Measurements from ENCODE around the gene GPR173. TPM values are rescaled to one million over a fixed set of nuclear protein-coding genes. Genes with fewer than 3 reads are reported as not detected.
A peak's percentile ranks its signal among the peaks of the same experiment; 100 is the strongest.

GPR173 gene, protein sequence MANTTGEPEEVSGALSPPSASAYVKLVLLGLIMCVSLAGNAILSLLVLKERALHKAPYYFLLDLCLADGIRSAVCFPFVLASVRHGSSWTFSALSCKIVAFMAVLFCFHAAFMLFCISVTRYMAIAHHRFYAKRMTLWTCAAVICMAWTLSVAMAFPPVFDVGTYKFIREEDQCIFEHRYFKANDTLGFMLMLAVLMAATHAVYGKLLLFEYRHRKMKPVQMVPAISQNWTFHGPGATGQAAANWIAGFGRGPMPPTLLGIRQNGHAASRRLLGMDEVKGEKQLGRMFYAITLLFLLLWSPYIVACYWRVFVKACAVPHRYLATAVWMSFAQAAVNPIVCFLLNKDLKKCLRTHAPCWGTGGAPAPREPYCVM
- 10 to 100 TPM; 10.5 to 30.3 (median 21.3) TPM for polyA plus RNA-seq (ENCODE audit: insufficient read length in 4 of 4)

DNA sequence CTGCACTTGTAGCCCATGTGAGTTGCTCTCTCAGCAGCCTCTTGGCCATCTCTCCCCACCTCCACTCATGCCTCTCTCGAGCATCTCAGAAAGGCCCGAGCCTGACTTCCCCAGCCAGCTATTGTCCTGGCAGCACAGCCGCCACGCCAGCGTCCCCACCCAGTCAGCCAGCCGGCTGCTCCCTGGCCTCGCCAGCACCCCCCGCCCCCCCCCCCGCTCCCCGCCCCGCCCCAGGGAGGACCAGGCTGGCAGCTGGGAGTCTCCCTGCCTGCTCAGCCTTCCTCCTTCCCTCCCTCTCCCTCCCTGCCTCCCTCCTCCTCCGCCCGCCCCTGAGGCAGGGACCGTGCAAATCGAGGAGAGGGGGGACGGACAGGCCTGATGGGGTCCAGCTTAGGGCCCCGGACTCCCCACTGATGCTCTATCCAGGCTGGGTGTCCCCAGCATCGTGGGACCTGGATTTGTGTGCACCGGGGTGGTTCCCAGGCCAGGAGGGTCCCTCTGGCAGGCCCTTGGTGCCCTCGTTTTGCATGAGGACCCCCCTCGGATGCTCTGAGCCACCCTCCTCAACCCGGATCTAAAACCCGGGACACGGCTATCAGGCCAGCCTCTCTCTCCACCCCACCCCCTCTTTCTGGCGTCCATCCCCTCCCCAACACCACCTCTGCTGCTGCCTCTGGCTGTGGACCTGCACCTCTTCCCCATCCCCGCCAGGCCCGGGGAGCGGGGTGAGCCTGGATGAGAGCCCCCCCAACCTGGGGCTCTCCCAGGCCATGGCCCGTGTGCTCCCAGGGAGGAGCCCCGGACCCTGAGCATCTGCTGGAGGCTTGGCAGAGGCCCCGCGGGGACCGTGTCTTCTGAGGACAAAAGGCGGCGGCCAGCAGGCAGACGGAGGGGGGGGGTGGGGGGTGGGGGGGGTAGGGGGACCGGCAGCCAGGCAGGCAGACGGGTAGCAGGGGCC lies at the start of gene GPR173:
Gene GPR173 (plus strand): TSS at position 621 of the 958 bp plus-strand sequence. CDS start 27,833 bp downstream, outside the sequence.
- DNase-seq (ENCODE audit: low read depth in 4 of 4, low spot score in 2 of 4), result peak; percentile 30 to 61 (median 52)

DNA sequence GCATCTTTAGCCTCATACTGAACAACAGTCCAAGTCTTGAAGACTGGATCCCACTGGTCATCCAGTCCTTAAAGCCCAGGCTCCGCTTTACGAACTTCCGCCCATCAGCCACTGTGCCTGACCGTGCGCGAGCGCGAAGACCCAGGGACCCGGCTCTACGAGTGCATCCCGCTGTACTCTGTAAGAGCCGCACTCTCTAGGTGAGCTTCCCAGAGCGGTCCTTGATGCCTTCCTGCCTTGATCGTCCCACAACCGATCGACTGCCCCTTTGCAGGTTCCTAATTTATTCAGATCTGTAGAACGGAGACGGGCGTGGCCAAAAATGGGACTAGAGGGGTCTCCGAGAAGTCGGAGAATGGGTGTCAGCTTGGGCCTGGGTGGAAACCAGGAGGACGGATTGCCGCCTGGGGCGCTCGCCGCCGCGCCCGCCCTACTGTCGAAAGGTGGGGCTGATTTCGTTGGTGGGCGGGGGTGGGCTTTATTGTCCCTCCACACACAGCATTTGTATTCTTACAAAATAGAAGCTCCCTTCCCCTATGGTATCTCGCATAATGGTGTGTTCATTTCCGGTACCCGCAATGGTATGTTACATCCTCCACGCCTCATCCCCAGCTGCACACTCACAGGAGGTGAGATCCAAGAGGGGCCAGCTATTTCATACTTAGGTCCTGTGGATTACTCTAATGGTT lies 48.0 kb upstream of the GPR173 start:
- no peak for DNase-seq (ENCODE audit: low read depth in 4 of 4, low spot score in 2 of 4)

DNA sequence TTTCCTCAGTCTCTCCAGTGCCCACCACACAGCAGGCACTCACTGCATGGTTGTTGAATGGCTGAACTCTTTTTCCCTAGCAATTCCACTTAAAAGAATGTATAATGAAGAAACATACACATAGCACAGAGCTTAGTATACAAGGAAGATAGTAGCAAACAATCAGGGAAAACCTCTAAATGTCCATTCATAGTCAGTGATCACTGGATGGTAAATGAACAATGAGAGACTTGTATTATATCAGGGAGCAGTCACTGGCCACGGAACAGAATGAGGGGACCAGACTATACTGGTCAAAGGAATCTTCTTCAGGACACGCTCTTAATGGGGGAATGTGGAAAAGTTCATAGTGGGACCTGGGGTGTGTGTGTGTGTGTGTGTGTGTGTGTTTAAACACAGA lies 46.6 kb upstream of the GPR173 start:
- no peak for DNase-seq (ENCODE audit: low read depth in 4 of 4, low spot score in 2 of 4)

DNA sequence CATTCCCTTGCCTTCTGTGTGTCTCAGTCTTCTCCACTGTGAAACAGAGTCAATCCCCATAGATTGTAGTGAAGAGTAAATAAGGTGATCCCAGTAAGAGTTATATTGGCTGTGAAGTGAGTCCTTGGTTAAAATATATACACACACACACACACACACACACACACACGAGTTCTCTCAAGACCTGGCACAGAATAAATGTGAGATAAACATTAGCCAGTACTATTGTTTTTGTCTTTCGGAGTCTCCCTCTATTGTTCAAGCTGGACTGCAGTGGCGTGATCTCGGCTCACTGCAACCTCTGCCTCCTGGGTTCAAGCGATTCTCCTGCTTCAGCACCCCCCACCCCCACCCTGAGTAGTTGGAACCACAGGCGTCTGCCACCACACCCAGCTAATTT lies 45.5 kb upstream of the GPR173 start:
- DNase-seq (ENCODE audit: low read depth in 4 of 4, low spot score in 2 of 4), result no peak

DNA sequence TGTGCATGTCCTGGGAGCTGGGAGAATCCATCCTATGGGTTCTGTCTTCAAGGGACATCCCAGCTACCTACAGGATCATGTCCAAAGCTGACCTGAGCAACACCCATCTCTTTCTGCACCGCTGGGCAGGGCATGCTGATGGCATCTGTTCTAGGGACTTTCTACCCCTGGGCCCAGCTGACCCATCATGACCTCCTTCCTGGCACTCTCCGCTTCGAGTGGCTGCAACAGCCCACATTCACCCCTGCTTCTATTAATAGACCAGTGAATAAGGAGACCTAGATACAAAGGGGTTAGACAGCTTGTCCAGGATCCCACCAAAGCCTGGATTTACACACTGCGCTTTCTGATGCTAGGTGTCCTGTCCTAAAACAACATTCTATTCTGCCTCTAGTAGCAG lies 44.6 kb upstream of the GPR173 start:
- DNase-seq (ENCODE audit: low read depth in 4 of 4, low spot score in 2 of 4), result no peak

DNA sequence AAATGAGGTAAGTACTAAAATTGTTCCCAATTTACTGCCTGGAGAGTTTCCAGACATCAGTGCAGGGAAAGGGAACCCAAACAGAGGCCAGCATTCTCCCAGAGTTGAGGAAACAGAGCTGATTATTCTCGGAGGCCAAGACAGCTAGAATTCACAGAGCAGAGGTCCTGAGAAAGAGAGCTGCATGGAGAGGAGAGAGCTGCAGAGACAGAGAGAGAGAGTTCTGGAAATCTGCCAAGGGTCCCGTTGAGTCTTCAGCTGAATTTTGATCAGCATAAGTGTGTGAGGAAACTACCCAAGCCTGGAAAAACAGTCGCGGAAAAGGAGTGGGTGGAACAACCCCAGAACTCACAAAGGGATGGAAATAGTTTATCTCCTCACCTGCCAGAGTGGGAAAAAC lies 43.8 kb upstream of the GPR173 start:
- DNase-seq (ENCODE audit: low read depth in 4 of 4, low spot score in 2 of 4), result no peak

DNA sequence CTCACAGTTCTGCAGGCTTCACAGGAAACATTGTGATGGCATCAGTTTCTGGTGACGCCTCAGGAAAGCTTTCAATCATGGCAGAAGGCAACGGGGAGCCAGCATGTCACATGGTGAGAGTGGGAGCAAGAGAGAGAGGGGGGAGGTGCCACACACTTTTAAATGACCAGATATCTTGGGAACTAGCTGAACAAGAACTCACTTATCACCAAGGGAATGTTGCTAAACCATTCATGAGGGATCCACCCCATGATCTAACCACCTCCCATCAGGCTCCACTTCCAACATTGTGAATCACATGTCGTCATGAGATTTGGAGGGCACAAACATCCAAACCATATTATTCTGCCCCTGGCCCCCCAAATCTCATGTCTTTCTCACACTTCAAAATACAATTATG lies 43.3 kb upstream of the GPR173 start:
- DNase-seq (ENCODE audit: low read depth in 4 of 4, low spot score in 2 of 4), result no peak

DNA sequence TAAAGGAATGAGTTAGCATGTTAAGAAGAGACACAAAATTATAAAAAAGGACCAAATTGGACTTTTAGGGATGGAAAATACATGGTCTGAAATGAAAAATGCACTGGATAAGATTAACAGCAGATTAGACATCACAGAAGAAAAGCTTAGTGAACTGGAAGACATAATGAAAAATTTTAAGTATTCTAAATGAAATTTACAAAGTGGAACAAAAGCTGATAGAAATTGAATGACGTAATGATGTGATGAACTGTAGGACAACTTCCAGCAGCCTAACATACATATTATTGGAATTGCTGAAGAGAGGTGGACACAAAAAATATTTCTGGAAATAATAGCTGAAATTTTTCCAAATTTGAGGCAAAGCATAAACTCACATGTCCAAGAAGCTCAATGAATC lies 39.6 kb upstream of the GPR173 start:
- no peak for DNase-seq (ENCODE audit: low read depth in 4 of 4, low spot score in 2 of 4)

DNA sequence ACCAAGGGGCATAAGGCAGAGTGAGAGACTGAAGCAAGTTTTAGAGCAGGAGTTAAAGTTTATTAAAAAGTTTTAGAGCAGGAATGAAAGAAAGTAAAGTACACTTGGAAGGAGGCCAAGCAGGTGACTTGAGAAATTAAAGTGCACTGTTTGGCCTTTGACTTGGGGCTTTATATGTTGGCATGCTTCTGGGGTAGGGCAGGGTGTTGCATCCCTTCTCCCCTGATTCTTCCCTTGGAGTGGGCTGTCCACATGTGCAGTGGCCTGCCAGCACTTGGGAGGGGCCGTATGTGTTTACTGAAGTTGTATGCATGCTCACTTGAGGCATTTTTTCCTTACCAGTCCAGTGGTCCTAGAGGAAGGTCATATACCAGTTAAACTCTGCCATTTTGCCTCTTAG lies 35.3 kb upstream of the GPR173 start:
- DNase-seq (ENCODE audit: low read depth in 4 of 4, low spot score in 2 of 4), result no peak

DNA sequence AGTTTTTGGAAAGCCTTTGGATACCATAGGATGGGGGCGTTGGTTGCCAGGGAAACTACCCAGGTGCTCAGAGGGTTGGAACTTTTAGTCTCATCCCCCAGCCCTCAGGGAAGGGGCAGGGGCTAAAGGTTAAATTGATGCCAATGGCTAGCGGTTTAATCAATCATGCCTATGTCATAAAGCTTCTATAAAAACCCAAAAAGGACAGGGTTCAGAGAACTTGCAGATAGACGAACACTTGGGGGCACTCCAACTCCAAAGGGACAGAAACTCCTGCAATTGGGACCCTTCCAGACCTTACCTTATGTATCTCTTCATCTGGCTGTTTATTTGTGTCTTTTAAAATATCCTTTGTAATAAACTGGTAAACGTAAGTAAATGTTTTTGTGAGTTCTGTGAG lies 30.0 kb upstream of the GPR173 start:
- DNase-seq (ENCODE audit: low read depth in 4 of 4, low spot score in 2 of 4), result no peak

DNA sequence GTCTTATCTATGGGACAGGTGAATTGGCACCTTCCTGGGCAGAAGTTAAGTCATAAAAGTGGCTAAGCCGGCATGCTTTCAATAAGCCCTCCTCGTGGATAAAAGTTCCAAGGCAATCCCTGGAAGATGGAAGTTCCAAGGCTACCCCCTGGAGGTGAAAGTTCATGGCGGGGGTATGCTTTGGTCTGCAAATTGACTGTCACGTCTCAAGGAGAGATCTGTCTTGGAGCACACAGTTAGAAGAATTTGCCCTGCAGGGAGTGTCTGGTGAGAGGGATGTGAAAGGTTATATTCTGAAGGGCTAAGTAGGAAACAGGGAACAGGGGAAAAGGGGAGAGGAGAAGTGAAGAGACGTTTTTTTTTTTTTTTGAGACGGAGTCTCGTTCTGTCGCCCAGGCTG lies 26.2 kb upstream of the GPR173 start:
- no peak for DNase-seq (ENCODE audit: low read depth in 4 of 4, low spot score in 2 of 4)

DNA sequence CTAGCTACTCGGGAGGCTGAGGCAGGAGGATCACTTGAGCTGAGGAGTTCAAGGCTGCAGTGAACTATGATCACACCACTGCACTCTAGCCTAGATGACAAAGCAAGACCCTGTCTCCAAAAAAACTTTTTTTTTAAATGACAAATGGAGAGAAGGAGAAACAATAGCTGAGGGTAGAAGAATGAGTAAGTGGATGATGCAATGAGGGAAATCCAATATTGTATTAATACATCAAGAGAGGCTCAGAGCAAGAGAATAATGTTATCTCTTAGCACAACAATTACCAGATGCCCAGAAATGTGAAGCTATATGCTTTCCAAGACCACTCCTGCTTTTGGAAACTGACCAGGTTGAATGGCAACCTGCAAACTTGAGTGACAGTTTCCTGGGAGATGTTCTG lies 19.9 kb upstream of the GPR173 start:
- DNase-seq (ENCODE audit: low read depth in 4 of 4, low spot score in 2 of 4), result no peak

DNA sequence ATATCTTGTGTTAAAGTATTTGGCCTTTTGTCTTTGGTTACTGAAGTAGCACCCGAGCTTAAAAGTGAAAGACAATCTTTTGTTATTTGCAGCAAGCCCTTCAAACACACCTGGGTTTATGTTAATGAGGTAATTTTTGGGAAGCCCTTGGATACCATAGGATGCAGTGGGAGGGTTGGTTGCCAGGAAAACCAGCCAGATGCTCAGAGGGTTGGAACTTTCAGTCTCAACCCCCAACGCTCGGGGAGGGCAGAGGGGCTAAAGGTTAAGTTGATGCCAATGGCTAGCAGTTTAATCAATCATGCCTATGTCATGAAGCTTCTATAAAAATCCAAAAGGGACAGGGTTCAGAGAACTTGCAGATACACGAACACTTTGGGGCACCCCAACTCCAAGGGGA lies 17.2 kb upstream of the GPR173 start:
- no peak for DNase-seq (ENCODE audit: low read depth in 4 of 4, low spot score in 2 of 4)

DNA sequence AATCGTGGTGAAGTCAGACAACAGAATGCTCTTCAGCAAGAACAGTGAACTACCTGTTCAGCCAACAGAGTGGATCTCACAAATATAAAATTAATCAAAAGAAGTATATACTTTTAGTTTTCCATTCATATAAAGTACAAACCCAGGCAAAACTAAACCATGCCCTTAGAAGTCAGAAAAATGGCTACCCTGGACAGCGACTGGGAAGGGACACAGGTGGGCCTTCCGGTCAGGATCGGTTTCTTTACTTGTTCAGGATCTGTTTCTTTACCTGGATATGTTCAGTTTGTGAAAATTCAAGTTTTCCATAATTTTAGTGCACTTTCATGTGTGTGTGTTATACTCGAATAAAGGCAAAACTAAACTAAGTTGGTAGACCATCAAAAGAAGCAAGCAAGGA lies 12.4 kb upstream of the GPR173 start:
- no peak for DNase-seq (ENCODE audit: low read depth in 4 of 4, low spot score in 2 of 4)

DNA sequence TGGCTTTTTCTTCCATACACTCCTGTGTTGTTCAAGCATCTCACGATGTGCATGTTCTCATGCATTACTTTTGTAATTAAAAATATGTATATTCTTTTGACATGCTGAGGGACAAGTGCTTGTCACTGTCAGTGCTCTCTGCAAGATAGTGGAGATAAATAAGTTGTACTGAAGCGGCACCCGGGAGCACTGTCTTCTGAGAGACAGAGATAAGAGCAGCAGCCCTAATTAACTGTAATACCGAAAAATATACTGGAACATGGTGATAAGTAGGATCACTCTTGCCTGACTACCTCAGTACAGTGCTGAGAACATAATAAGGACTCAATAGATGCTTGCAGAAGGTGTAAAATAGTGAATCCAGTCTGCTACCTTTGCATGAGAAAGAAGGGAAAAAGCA lies 9.4 kb upstream of the GPR173 start:
- DNase-seq (ENCODE audit: low read depth in 4 of 4, low spot score in 2 of 4), result no peak

DNA sequence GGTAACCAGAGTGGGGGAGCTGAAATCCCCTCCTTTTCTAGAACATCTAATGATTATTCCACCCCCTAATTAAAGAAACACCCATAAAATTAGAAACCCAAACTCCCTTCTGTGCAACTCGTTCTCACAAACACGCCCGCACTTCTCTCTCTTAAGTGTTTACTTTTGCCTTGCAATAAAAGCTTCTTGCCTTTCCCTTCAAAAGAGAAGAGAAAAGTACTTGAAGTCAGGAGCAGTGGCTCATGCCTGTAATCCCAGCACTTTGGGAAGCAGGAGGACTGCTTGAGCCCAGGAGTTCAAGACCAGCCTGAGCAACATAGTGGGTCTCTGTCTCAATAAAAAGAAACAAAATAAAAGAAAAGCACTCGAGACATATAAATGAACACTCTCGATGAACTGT lies 3.6 kb upstream of the GPR173 start:
- DNase-seq (ENCODE audit: low read depth in 4 of 4, low spot score in 2 of 4), result no peak

DNA sequence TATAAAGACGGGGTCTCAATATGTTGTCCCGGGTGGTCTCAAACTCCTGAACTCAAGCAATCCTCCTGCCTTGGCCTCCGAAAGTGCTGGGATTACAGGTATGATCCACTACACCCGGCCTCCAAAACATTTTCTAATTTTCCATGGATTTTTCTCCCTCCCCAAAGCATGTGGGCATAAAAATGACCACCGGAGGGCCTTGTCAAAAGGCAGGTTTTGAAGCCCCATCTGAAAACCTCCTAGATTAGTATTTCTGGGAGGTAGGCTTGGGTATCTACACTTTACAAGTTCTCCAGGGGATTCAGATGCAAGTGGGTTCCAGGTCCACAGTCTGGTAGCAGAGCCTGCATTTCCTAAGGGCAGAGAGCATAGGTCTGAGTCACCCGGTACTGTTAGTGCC lies 1.4 kb upstream of the GPR173 start:
- no peak for DNase-seq (ENCODE audit: low read depth in 4 of 4, low spot score in 2 of 4)

DNA sequence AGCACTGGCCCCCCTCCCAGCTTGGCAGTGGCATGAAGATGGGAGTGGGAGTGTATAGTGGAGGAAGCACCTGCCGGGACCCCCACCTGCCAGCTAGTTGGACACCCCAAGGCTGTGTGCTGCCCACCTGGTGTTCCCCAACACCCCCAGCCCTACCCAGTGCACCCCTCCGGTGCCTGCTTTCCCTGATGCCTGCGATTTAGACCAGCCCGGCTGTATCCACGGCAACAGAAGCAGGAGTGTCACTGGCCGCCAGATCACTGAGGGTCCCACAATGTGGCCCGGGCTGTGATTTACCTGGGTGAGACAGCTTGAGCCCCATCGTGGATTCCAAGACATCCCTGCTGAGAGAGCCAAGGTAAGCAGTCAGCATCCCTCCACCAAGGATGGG lies 533 bp downstream of the GPR173 start:
- no peak for DNase-seq (ENCODE audit: low read depth in 4 of 4, low spot score in 2 of 4)

DNA sequence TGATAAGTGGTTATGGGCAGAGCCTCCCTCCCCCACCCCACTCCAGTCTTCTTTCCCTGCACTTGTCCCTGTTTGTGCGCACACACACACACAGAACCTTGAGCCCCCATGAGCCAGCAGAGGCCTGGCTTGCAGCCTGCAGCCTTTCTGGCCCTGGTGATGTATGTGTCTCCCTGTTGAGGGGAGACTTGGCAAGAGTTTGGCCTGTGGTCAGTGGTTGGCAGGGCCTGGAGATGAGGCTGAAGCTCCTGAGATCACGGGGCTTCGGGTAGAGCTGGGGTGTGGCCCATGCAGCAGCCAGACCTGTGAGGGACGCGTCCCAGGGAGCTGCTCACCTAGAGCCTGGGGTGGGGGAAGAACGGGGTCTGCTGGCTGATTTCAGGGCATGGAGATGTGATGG lies 2.3 kb downstream of the GPR173 start:
- no peak for DNase-seq (ENCODE audit: low read depth in 4 of 4, low spot score in 2 of 4)

DNA sequence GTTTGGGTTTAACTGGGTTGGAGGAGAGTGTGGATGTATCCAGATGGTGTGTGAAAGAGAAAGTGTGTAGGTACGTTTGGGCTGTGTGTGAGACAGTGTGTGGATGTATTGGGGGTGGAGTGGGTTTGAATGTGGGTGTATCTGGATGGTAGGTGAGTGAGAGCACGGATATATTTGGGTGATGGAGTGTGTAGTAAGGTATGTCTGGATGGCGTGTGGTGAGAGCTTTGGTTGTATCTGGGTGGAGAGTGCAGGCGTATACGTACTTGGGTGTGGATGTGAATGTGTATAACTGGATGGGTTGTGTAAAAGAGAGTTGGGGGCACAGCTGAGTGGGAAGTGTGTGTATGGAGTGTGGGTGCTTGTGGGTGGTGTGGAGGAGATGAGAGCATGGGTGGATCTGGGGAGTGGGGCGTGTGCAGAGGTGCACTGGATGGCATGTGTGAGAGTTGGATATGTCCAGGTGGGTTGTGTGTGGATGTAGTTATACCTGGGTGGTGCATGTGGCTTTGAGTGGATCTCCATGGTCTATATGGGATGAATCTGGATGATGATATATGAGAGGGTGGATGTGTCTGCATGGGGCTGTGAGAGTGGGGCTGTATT lies 6.8 kb downstream of the GPR173 start:
- DNase-seq (ENCODE audit: low read depth in 4 of 4, low spot score in 2 of 4), result no peak

DNA sequence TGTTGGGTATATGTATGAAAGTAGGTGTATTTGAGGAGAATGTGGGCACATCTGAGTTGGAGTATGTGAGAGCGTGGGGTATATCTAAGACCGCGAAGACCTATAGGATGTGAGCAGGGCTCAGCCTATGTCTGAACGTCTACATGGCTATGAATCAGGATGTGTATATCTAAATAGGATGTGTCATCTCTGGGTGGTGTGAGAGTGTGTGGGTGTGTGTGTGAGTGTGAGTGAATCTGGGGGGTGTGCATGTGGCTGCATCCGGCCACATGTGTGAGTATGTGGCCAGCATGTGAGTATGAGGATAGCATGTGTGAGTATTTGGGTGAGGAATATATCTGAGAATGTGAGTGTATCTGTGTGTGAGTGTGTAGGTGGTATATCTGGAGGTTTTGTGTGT lies 7.7 kb downstream of the GPR173 start:
- DNase-seq (ENCODE audit: low read depth in 4 of 4, low spot score in 2 of 4), result no peak
